NCI-H2227 (cell line): ENCODE data around the gene PLA2G4B.

Source experiments
- DNase-seq: peaks from one replicate; lab custom pipeline; 2025; ENCODE audit not compliant: unreplicated experiment; lab: John Stamatoyannopoulos, UW

The PLA2G4B gene

GRCh38 chr15:41838400-41838897 lies at the start of gene PLA2G4B:
Gene PLA2G4B (plus strand): TSS chr15:41838847. CDS start chr15:41838914, 67 bp downstream.
- no peak for DNase-seq

- DNase-seq, result no peak
Measured at GRCh38 chr15:41789236-41789635, 49.4 kb upstream of the PLA2G4B start.

- DNase-seq, result no peak
Measured at GRCh38 chr15:41789662-41790061, 49.0 kb upstream of the PLA2G4B start.

GRCh38 chr15:41790169-41790568 lies 48.5 kb upstream of the PLA2G4B start:
- DNase-seq, result no peak

GRCh38 chr15:41790756-41791546 lies 47.7 kb upstream of the PLA2G4B start:
- DNase-seq, result no peak

- DNase-seq, result no peak
Measured at GRCh38 chr15:41791547-41791937, 47.1 kb upstream of the PLA2G4B start.

GRCh38 chr15:41792000-41792637 lies 46.5 kb upstream of the PLA2G4B start:
- no peak for DNase-seq

GRCh38 chr15:41794081-41794480 lies 44.6 kb upstream of the PLA2G4B start:
- no peak for DNase-seq

- DNase-seq, result no peak
Measured at GRCh38 chr15:41795996-41796856, 42.4 kb upstream of the PLA2G4B start.

- no peak for DNase-seq
Measured at GRCh38 chr15:41797201-41797944, 41.3 kb upstream of the PLA2G4B start.

GRCh38 chr15:41798607-41799487 lies 39.8 kb upstream of the PLA2G4B start:
- DNase-seq, result peak; percentile 31

GRCh38 chr15:41799488-41799805 lies 39.2 kb upstream of the PLA2G4B start:
- DNase-seq, result no peak

GRCh38 chr15:41801185-41801584 lies 37.5 kb upstream of the PLA2G4B start:
- DNase-seq, result no peak

- no peak for DNase-seq
Measured at GRCh38 chr15:41801850-41802455, 36.7 kb upstream of the PLA2G4B start.

- DNase-seq, result no peak
Measured at GRCh38 chr15:41804361-41804760, 34.3 kb upstream of the PLA2G4B start.

GRCh38 chr15:41804916-41805666 lies 33.6 kb upstream of the PLA2G4B start:
- no peak for DNase-seq

GRCh38 chr15:41805711-41806110 lies 32.9 kb upstream of the PLA2G4B start:
- no peak for DNase-seq

- DNase-seq, result no peak
Measured at GRCh38 chr15:41806291-41807181, 32.1 kb upstream of the PLA2G4B start.
